ENCODE measurements around the gene EFCAB5.

- TF ChIP-seq MAX (IDR thresholded peaks at IDR 0.05) (no peak), CTCF (IDR thresholded peaks at IDR 0.05; ENCODE audit: low read depth, low read length, missing input control) (no peak), EGR1 (IDR thresholded peaks at IDR 0.05; ENCODE audit: low read depth in 2 of 2) (no peak), YY1 (IDR thresholded peaks at IDR 0.05) (no peak), ATF3 (IDR thresholded peaks at IDR 0.05) (no peak)
Observed at GRCh38 chr17:30132615-30133014, 191.2 kb downstream of the EFCAB5 start.
